Measurements from ENCODE around the gene FAM43A.

- no peak for TF ChIP-seq CEBPZ (IDR thresholded peaks at IDR 0.05; ENCODE audit: borderline replicate concordance, low read depth, low read length)
- TF ChIP-seq NFYB (IDR thresholded peaks at IDR 0.05; ENCODE audit: extremely low read depth, insufficient read length): no peak
- no peak for TF ChIP-seq ZFP36 (IDR thresholded peaks at IDR 0.05; ENCODE audit: low read depth, low read length, partially characterized antibody)
- TF ChIP-seq TBP (optimal IDR thresholded peaks at IDR 0.05; ENCODE audit: low read depth, low read length): no peak
- TF ChIP-seq CTCF (IDR thresholded peaks at IDR 0.05 in 2 of 3, conservative IDR thresholded peaks at IDR 0.05 in 1 of 3; ENCODE audit: insufficient read depth in 2 of 3, low read depth in 1 of 3, low read length in 3 of 3): no peak
- TF ChIP-seq EZH2 (IDR thresholded peaks at IDR 0.05; ENCODE audit: borderline replicate concordance, low read depth, low read length): no peak
- no peak for TF ChIP-seq RFX5 (IDR thresholded peaks at IDR 0.05; ENCODE audit: low read depth, low read length)
- TF ChIP-seq ZNF274 (IDR thresholded peaks at IDR 0.05; ENCODE audit: borderline replicate concordance, low read depth, low read length): no peak
- no peak for TF ChIP-seq NR1H2 (CRISPR knock-in tag; IDR thresholded peaks at IDR 0.05)
- TF ChIP-seq ZBTB26 (CRISPR knock-in tag; IDR thresholded peaks at IDR 0.05): no peak
- TF ChIP-seq PTBP1 (IDR thresholded peaks at IDR 0.05; ENCODE audit: low read depth, low read length): no peak
- TF ChIP-seq POLR2A (conservative IDR thresholded peaks at IDR 0.05): no peak
- no peak for TF ChIP-seq ZNF12 (CRISPR knock-in tag; IDR thresholded peaks at IDR 0.05)
Observed at GRCh38 chr3:194728986-194729385, 43.3 kb downstream of the FAM43A start.

Measured in K562 (cell line).